ENCODE data around the gene ARL14.

DNA sequence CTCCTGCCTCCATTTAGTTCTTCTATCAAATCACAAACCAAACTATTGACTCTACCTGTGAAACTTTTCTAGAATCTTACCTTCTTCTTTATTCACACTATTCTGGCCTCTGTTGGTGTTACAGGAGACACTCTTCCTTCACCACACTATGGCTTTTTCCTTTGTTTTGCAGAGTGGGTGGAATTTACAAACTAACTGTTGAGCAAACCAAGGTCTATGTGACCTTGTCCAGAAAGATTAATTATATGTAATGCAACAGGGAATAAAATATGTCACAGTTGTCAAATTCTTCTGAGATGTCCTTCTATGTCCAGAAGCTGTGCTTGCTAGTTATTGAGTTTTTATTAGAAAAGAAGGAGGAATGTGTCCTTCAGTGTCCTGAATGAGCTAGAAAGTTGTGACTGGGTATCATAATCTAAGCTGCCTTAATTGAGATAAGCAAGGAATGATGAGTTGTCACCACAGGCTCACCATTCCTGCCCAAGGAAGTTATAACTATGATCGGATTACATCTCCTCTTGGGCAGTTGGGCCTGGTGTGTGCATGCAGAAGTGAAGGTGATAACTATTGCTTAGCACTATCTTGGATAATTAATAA, 21.7 kb downstream of the ARL14 start:
- TF ChIP-seq, protein P1, sequence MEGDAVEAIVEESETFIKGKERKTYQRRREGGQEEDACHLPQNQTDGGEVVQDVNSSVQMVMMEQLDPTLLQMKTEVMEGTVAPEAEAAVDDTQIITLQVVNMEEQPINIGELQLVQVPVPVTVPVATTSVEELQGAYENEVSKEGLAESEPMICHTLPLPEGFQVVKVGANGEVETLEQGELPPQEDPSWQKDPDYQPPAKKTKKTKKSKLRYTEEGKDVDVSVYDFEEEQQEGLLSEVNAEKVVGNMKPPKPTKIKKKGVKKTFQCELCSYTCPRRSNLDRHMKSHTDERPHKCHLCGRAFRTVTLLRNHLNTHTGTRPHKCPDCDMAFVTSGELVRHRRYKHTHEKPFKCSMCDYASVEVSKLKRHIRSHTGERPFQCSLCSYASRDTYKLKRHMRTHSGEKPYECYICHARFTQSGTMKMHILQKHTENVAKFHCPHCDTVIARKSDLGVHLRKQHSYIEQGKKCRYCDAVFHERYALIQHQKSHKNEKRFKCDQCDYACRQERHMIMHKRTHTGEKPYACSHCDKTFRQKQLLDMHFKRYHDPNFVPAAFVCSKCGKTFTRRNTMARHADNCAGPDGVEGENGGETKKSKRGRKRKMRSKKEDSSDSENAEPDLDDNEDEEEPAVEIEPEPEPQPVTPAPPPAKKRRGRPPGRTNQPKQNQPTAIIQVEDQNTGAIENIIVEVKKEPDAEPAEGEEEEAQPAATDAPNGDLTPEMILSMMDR (IDR thresholded peaks at IDR 0.05; ENCODE audit: borderline replicate concordance, extremely low read depth, low read length, poor library complexity, severe bottlenecking): no peak
- TF ChIP-seq EZH2 (IDR thresholded peaks at IDR 0.05; ENCODE audit: borderline replicate concordance, low read depth, low read length, severe bottlenecking): no peak
